HG03571 (cell line): ENCODE results near the gene FAAP24.
"Not testable (repeated sequence)": the region's sequence is repeated elsewhere in the genome, so short reads cannot be mapped to it uniquely, and the experiment has no call there.

Experiments
- ATAC-seq: cut with Tn5 transposase; IDR thresholded peaks from one replicate; pipeline ENCODE4 v1.9.1; 2021; ENCODE audit not compliant: unreplicated experiment

The FAAP24 gene, protein sequence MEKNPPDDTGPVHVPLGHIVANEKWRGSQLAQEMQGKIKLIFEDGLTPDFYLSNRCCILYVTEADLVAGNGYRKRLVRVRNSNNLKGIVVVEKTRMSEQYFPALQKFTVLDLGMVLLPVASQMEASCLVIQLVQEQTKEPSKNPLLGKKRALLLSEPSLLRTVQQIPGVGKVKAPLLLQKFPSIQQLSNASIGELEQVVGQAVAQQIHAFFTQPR

DNA sequence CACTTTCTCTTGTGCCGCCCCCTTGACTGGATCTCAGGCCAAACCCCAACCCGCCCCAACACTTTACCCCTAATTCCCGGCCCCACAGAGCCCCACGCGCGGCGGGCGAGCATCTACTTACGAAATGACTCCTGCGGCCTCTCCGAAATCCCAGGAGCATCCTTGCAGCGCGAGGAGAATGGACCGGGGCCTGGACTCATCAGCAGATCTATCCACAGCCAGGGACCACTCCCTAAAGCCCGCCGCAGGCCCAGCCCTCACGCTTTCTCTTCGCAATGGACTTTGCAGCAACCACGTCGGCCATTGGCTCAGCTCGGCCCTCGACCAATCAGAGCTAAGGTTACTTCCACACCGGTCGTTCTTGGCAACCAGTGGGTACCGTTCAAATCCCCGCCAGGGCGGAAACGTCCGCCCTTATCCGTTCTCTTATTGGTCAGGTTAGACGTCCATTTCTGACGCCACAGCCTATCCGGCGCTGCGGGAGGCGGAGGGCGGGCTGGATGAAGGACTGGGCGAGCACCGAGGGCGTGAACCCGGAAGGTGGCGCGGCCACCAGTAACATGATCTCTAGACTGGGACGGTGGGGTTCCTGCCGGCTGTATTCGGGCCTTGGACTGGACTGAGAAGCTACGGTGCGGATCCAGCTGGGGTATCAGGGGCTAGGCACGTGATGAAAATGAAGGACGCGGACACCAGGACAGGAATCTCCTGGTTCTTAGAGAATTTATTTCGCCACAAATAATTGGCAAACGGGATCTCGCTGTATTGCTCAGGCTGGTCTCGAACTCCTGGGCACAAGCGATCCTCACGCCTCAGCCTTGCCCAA is at the start of gene FAAP24, which contains the start of gene CEP89:
Gene FAAP24 (plus strand): TSS at position 528 of the 826 bp plus-strand sequence. CDS start 955 bp downstream, outside the sequence.
Gene CEP89 (minus strand): TSS at position 244 of the 826 bp plus-strand sequence. CDS start 84 bp downstream, at position 160.
- ATAC-seq: peak; percentile 96

DNA sequence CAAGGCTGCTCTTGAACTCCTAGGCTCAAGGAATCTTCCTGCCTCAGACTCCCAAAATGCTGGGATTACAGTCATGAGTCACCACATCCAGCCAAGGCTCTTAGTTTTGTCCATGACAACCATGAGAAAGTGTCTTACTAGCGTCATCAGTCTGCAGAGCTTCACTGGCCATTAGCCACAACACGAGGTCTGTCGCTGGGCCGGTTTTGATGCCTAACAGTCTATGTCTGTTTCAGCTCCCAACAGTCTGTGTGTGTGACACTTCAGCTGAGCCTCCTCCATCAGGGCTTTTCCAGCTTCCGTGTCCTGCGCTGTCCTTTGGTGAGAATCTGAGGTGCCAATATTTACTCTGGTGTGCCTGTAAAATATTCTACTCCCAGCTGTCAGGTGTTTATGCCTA is 47.8 kb upstream of the FAAP24 start:
- no peak for ATAC-seq

DNA sequence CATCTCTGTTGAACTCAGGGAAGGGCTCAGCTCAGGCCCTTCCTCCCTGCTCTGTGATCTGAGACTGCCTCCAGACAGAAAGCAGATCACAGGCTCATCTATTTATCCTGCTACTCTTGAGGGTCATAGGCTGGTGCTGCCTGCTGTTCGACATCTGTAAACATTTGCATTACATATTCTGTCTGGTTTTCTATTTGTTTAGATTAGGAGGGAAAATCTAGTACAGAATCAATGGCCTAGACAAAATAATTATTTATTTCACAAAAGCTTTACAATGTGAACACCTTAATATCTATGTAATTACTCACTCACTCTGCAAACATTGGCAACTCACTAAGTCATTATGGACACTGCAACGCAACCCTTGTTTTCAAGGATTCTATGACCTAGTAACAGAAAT is 43.2 kb upstream of the FAAP24 start:
- no peak for ATAC-seq

DNA sequence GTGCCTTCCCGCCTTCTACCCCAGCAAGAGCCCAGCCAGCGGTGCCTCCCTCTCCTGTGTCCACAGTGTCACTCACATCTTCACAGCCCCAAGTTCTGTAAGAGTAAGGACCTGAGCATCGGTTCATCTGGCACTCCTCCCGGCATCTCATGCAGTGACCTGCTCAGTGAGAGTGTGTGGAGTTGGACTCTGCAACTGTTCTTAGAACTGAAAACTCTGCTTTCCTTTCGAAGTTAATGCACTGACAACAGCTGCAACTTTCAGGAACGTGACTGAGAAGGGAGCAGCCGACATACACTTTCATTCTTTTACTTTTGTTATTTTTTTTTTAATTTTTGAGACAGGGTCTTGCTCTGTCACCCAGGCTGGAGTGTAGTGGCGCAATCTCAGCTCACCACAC is 41.5 kb upstream of the FAAP24 start:
- ATAC-seq: no peak

DNA sequence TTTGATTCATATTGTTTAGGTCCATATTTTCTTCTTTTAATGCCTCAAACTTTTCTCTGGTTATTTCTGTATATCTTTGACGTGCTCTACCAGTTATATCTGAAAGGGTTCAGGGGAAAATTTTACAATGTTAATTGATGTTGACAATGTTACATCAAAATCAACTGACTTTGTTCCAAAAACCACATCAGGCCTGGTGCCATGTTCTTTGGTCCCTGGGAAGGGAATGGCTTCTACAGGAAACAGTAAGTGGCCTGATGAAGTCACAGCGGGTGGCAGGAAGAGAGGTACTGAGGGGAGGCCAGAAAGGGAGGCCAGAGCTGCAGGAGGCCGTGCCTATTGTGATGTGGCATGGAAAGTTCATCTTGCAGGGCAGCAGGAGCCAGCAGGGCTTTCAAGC is 38.5 kb upstream of the FAAP24 start:
- no peak for ATAC-seq

DNA sequence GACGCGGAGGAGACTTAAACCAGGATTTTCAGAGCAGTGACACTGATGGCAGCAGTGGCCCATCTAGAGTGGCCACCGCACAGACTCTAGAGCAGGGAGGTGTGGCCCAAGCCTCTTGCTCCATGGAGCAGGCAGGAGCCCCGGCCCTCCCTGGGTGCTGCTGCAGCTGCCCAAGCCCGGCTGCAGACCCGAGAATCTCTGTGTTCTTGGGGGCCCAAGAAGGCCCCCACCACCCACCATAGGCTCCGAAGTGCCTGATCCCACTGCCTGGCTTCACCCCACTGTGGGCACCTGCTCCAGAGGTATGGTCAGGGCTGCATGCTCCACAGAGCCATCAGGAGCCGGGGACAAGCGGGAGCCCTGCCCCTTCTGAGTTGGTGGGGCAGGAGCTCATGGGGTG is 36.4 kb upstream of the FAAP24 start:
- no peak for ATAC-seq

DNA sequence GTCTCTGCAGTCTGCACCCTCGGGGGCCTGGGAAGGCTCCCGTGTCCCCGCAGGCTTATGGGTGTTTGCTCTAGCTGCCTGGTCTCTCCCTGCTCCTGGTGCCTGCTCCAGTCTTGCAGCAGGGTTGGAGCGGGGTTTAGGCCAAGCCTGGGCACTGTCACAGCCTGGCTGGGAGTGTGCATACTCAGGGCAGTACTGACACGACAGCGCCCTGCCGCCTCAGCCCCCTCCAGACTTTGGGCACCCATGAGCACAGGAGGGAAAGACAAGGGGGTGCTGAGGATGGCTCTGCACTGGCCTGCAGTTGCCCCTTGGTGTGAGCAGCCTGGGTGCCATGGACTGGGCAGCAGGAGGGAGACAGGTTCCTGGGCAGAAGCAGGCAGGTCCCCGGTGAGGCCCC is 36.0 kb upstream of the FAAP24 start:
- no peak for ATAC-seq

DNA sequence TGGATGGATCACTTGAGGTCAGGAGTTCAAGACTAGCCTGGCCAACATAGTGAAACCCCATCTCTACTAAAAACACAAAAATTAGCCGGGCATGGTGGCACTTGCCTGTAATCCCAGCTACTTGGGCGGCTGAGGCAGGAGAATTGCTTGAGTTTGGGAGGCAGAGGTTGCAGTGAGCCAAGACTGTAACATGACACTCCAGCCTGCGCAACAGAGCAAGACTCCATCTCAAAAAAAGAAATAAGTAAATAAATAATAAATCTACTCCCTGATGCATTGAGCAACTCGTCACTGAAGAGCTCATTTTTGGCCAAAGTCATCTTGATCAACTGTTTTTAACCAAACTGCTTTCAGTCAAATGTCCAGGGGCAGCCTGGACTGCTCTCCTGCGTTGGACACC is 30.8 kb upstream of the FAAP24 start:
- ATAC-seq: not testable (repeated sequence)

DNA sequence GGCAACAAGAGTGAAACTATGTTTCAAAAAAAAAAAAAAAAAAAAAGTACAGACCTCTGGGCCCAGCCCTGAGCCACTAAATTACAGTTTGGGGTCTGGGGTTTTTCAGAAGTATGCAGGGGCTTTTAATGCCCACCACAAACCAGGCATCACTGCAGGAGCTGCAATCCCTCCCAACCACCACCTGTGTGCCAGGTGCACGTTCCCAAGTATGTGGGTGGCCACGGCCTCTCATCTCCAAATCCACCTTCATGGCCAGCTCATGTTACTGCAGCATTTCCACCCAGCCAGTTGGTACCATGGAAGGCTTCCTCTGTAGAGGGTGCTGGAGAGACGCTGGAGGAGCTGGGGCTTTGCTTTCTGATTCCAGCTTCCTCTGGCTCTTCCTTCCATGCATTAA is 26.8 kb upstream of the FAAP24 start:
- ATAC-seq: no peak

DNA sequence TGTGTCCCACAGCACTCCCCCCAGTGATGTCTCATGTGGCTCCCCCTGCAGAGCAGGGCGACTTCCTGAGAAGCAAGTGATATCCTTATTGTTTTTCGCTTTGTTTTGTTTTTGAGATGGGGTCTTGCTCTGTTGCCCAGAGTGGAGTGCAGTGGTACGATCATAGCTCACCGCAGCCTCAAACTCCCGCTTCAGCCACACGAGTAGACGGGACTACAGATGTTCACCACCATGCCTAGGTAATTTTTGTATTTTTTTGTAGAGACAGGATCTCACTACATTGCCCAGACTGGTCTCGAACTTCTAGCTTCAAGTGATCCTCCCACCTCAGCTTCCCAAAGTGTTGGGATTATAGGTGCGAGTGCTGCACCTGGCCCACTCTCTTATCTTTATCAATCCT is 5.3 kb upstream of the FAAP24 start:
- ATAC-seq: no peak

DNA sequence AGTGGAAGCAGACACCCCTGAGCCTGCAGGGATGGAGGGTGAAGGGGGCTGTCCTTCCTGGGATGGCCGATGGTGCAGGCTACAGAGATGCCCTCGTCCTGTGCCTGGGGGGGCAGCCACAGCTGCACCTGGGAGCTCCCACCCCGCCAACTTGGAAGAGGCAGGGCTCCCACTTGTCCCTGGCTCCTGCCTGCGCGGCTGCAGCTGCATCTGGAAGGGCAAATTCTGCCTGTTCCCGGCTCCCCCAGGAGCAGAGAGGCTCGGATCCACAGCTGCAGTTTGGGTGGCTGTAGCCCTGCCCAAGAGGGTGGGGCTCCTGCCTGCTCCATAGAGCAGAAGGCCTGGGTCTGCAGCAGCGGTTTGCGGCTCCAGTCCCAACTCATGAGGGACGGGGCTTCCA is 2.5 kb upstream of the FAAP24 start:
- ATAC-seq: no peak

DNA sequence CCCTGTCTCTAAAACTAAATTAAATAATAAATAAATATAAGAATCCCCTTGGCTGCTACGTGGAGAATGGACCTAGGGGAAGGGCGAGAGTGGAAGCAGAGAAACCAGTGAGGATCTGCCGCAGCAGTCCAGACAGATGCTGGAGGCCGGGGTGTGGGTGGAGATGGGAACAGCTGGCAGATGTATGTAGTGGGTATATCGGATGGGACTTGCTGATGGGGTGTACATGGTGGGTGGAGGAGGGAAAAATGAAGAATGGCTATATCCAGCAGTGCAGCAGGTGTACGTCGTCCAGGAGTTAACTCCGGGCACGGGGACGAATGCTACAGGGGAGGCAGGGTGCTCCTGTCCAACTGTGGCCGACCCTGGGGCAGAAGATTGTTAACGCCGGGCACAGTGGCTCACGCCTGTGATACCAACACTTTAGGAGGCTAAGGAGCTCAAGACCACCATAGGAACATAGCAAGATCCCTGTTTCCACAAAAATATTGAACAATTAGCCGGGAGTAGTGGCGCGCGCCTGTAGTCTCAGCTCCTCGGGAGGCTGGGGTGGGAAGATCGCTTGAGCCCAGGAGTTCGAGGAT is 938 bp upstream of the FAAP24 start:
- no peak for ATAC-seq

DNA sequence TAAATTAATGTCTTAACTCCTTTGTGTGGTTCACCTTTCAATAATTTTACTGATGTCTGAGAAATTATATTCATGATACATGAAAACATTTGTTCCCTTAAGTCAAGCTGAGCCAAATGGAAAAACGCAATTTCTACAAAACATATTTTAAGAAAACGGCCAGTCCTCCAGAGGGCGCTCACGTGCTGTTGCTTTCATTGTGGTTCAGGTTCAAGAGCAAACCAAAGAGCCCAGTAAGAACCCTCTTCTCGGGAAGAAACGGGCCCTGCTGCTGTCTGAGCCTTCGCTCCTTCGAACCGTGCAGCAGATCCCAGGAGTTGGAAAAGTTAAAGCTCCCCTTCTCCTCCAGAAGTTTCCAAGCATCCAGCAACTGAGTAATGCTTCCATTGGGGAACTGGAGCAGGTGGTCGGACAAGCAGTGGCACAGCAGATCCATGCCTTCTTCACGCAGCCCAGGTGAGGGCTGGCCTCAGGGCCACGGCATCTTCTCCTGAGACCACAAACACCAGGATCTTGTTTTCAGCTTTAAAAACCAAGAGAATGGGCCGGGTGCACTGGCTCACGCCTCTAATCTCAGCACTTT is 4.3 kb downstream of the FAAP24 start:
- ATAC-seq: no peak

DNA sequence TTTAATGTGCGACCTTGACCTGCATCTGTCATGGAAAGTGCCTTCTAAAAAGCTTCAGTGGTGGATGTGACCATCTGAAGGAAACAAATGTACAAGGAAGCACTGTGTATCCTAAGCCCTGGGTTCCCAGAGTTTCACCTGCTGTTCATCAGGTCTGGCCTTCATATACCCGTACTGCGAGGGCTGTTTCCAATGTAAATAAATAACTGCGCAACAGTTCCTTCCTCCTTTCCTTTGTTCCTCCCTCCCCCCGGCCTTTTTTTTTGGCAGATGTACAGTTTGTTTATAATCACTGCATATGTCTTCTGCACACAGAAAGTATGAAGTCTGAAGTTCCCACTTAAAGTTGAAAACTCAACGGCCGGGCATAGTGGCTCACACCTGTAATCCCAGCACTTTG is 5.2 kb downstream of the FAAP24 start:
- ATAC-seq: no peak

DNA sequence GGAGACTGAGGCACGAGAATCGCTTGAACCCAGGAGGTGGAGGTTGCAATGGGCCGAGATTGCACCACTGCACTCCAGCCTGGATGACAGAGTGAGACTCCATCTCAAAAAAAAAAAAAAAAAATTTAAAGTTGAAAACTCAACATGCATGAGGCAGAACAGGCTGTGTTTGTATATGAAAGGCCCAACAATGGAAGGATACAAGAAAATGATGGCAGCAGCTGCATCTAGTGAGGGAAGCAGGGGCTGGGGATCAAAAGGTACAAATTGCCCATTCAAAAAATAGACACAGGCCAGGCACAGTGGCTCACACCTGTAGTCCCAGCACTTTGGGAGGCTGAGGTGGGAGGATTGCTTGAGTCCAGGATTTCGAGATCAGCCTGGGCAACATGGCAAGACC is 5.8 kb downstream of the FAAP24 start:
- not testable (repeated sequence) for ATAC-seq

DNA sequence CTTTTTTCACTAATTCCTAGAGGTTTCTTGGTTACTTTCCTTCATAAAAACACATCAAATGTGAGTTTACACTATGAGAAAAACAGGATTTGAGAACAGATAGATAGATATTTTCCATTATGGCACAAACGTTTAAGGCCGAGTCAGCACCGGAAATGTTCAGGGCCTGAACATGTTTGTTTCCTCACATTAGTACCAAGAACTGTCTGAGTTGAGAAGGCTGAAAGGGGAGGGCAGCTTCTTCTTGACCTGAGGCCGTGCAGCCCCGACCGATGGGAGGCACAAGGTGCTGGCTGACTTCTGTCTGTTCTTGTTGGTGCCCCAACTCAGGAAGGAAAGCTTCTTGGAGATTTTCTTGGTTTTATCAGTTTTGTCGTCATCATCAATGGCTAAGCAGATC is 7.8 kb downstream of the FAAP24 start:
- ATAC-seq: not testable (repeated sequence)

DNA sequence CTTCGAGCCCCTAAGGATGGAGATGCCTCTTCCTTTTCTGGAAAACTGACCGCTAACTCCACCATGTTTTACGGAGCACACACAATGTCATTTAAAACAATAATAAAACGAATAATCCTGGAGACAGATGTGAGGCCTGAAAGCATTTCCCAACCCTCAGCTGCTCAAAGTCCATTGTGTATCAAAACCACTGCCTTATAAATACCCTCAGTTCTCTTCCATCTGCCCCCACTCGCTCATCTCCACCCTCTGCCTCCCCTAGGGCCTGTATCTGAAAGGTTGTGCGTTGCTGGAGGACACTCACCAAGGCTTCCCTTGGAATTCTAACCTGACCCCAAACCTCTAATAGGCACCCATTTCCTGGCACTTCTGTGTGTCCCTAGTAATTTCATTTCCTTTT is 10.4 kb downstream of the FAAP24 start:
- not testable (repeated sequence) for ATAC-seq

DNA sequence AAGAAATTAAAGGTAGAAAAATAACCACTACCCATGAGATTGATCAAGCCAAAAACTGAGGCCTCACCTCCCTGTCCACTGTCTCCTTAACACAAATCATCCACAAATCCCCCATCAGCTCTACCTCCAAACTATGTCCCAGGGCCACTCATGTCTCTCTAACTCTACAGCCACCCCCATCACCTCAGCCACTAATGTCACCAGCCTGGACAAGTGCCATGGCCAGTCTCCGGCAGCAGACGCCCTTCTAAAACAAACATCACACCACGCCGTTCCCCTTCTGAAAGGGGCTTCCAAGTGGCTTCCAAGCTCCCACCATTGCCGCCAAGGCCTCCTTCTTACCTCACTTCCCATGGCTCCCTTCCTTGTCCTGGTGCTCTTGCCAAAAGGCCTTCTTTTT is 16.2 kb downstream of the FAAP24 start:
- not testable (repeated sequence) for ATAC-seq

DNA sequence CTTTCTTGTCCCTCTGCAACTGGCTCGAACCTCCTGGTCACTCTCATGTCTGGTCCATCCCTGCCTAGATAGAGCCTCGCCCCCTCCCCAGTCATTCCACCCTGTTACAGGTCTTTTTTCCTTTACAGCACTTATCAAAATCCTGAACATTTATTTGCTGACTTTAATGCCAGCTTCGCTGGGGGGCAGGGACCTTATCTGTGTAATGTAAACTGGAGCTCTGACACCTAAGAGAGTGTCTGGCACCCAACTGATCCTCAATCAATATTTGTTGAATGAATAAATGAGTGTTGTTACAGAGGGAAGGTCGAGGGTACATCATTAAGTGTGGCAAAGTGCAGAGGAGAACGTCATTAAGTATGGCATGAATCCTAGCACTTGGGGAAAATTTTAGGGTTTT is 16.7 kb downstream of the FAAP24 start:
- ATAC-seq: no peak

DNA sequence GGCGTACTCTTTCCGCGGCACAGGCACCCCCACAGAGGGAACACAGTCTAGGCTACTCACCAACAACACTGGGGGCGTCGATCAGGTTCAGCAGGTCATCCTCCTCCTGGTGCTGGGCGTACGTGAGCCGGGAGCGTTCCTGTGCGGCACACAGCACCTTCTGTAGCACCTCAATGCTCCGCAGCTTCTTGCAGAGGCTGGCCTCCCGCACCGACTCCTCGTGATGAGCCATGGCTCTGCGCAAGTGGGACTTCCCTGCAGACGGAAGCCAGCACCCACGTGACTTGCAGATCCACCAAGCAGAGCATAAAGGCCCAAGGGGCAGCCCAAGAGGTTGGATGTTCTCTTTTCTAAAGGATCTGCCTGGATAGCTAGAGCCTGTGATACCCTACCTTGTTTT is 23.9 kb downstream of the FAAP24 start:
- ATAC-seq: not testable (repeated sequence)

DNA sequence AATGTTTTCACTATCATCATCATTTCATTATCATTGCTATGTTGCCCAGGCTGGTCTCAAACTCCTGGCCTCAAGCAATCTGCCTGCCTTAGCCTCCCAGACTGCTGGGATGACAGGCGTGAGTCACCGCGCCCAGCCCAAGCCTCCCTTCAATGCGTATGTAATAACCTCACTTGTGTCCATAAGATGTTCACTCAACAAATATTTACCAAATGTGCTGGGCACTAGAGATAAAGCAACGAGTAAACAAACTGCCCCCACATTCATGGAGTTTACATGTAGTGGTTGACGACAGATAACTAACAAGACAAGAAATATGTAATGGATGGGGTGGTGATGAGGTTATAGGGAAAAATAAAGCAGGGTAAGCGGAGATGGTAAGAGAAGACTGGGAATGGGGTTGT is 25.0 kb downstream of the FAAP24 start:
- ATAC-seq: not testable (repeated sequence)
